IPS-18c (cell line): Measurements from ENCODE around the gene PRRC2A.

Experiments used
- H3K4me3 ChIP-seq: 2 replicates; pipeline ENCODE4 v1.7.0; 2013; ENCODE audit warnings: low read depth, mild to moderate bottlenecking, low read length, moderate library complexity; ENCODE audit not compliant: insufficient read depth
- H3K9me3 ChIP-seq: one replicate; pipeline ENCODE4 v1.6.1; 2013; ENCODE audit warnings: mild to moderate bottlenecking, low read length, moderate library complexity; ENCODE audit not compliant: control insufficient read depth, insufficient read depth

Gene PRRC2A

DNA sequence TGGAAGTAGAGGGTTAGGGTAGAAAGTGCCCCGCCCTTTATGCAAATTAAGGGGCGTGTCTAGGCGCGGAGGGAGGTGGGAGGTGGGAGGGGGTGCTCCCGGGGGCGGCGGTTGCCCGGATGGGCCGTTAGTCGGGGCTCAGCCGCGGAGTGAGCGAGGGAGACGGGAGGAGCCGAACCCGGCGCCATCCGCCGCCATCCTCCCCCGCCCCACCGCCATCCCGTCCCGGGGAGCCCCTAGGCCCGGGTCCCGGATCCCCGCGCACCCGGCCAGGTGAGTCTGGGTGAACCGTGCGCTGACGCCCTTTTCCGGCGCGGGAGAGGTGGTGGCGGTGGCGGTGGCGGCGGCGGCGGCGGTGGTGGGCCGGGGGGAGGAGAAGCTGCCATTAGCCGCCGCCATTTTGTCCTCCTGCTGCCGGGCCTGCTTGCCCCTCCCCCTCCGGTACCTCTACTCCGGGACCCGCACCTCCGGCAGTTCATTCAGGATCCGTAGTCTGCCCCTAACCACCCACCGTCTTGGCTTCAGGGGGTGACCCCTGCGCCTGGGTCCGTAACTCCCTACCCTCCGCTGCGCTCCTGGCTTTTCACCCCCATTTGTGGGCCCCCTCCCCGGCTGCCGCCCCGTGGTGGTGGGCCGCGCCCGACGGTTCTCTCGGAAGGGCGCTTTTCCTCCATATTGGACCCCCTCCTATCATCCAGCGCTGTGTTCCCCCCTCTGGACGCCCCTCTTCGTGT, at the start of gene PRRC2A:
PRRC2A (plus strand) TSS at position 130 of the 734 bp plus-strand sequence. CDS start 2,075 bp downstream, outside the sequence.
- Histone ChIP-seq H3K9me3 (no peaks in the 10 kb centered on the region), H3K4me3 (peak within 1 kb of the TSS; percentile 96)

DNA sequence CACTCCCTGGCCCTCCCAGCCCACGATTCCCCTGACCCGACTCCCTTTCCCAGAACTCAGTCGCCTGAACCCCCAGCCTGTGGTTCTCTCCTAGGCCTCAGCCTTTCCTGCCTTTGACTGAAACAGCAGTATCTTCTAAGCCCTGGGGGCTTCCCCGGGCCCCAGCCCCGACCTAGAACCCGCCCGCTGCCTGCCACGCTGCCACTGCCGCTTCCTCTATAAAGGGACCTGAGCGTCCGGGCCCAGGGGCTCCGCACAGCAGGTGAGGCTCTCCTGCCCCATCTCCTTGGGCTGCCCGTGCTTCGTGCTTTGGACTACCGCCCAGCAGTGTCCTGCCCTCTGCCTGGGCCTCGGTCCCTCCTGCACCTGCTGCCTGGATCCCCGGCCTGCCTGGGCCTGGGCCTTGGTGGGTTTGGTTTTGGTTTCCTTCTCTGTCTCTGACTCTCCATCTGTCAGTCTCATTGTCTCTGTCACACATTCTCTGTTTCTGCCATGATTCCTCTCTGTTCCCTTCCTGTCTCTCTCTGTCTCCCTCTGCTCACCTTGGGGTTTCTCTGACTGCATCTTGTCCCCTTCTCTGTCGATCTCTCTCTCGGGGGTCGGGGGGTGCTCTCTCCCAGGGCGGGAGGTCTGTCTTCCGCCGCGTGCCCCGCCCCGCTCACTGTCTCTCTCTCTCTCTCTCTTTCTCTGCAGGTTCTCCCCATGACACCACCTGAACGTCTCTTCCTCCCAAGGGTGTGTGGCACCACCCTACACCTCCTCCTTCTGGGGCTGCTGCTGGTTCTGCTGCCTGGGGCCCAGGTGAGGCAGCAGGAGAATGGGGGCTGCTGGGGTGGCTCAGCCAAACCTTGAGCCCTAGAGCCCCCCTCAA, 48.2 kb upstream of the PRRC2A start, which contains the start of gene LTA:
LTA (plus strand) TSS at position 249 of the 871 bp plus-strand sequence; CDS start at position 703, 454 bp downstream.
- no peaks in the 10 kb centered on the region for H3K9me3 ChIP-seq
- H3K4me3 ChIP-seq = no peak within 1 kb of the TSS

DNA sequence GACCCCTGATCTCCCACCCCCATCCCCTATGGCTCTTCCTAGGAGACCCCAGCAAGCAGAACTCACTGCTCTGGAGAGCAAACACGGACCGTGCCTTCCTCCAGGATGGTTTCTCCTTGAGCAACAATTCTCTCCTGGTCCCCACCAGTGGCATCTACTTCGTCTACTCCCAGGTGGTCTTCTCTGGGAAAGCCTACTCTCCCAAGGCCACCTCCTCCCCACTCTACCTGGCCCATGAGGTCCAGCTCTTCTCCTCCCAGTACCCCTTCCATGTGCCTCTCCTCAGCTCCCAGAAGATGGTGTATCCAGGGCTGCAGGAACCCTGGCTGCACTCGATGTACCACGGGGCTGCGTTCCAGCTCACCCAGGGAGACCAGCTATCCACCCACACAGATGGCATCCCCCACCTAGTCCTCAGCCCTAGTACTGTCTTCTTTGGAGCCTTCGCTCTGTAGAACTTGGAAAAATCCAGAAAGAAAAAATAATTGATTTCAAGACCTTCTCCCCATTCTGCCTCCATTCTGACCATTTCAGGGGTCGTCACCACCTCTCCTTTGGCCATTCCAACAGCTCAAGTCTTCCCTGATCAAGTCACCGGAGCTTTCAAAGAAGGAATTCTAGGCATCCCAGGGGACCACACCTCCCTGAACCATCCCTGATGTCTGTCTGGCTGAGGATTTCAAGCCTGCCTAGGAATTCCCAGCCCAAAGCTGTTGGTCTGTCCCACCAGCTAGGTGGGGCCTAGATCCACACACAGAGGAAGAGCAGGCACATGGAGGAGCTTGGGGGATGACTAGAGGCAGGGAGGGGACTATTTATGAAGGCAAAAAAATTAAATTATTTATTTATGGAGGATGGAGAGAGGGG, 47.0 kb upstream of the PRRC2A start:
- H3K4me3 ChIP-seq = no peak overlapping the region
- no peaks in the 10 kb centered on the region for H3K9me3 ChIP-seq

GRCh38 chr6:31574106-31575061, 46.1 kb upstream of the PRRC2A start:
- Histone ChIP-seq H3K9me3 (no peaks in the 10 kb centered on the region), H3K4me3 (no peak overlapping the region)

DNA sequence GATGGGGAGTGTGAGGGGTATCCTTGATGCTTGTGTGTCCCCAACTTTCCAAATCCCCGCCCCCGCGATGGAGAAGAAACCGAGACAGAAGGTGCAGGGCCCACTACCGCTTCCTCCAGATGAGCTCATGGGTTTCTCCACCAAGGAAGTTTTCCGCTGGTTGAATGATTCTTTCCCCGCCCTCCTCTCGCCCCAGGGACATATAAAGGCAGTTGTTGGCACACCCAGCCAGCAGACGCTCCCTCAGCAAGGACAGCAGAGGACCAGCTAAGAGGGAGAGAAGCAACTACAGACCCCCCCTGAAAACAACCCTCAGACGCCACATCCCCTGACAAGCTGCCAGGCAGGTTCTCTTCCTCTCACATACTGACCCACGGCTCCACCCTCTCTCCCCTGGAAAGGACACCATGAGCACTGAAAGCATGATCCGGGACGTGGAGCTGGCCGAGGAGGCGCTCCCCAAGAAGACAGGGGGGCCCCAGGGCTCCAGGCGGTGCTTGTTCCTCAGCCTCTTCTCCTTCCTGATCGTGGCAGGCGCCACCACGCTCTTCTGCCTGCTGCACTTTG, 45.1 kb upstream of the PRRC2A start, which contains the start of gene TNF:
TNF (plus strand) TSS at position 231 of the 567 bp plus-strand sequence; CDS start at position 408, 177 bp downstream.
- no peaks in the 10 kb centered on the region for H3K9me3 ChIP-seq
- no peak within 1 kb of the TSS for H3K4me3 ChIP-seq

DNA sequence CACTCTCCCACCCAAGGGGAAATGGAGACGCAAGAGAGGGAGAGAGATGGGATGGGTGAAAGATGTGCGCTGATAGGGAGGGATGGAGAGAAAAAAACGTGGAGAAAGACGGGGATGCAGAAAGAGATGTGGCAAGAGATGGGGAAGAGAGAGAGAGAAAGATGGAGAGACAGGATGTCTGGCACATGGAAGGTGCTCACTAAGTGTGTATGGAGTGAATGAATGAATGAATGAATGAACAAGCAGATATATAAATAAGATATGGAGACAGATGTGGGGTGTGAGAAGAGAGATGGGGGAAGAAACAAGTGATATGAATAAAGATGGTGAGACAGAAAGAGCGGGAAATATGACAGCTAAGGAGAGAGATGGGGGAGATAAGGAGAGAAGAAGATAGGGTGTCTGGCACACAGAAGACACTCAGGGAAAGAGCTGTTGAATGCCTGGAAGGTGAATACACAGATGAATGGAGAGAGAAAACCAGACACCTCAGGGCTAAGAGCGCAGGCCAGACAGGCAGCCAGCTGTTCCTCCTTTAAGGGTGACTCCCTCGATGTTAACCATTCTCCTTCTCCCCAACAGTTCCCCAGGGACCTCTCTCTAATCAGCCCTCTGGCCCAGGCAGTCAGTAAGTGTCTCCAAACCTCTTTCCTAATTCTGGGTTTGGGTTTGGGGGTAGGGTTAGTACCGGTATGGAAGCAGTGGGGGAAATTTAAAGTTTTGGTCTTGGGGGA, 44.4 kb upstream of the PRRC2A start:
- no peak overlapping the region for H3K4me3 ChIP-seq
- peaks cover 5% of the 10 kb centered on the region for H3K9me3 ChIP-seq

DNA sequence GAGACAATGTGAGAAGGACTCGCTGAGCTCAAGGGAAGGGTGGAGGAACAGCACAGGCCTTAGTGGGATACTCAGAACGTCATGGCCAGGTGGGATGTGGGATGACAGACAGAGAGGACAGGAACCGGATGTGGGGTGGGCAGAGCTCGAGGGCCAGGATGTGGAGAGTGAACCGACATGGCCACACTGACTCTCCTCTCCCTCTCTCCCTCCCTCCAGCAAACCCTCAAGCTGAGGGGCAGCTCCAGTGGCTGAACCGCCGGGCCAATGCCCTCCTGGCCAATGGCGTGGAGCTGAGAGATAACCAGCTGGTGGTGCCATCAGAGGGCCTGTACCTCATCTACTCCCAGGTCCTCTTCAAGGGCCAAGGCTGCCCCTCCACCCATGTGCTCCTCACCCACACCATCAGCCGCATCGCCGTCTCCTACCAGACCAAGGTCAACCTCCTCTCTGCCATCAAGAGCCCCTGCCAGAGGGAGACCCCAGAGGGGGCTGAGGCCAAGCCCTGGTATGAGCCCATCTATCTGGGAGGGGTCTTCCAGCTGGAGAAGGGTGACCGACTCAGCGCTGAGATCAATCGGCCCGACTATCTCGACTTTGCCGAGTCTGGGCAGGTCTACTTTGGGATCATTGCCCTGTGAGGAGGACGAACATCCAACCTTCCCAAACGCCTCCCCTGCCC, 43.5 kb upstream of the PRRC2A start:
- Histone ChIP-seq H3K9me3 (peaks cover 5% of the 10 kb centered on the region), H3K4me3 (no peak overlapping the region)

- Histone ChIP-seq H3K9me3 (peaks cover 5% of the 10 kb centered on the region), H3K4me3 (no peak overlapping the region)
Observed at GRCh38 chr6:31577579-31577966, 42.9 kb upstream of the PRRC2A start.

DNA sequence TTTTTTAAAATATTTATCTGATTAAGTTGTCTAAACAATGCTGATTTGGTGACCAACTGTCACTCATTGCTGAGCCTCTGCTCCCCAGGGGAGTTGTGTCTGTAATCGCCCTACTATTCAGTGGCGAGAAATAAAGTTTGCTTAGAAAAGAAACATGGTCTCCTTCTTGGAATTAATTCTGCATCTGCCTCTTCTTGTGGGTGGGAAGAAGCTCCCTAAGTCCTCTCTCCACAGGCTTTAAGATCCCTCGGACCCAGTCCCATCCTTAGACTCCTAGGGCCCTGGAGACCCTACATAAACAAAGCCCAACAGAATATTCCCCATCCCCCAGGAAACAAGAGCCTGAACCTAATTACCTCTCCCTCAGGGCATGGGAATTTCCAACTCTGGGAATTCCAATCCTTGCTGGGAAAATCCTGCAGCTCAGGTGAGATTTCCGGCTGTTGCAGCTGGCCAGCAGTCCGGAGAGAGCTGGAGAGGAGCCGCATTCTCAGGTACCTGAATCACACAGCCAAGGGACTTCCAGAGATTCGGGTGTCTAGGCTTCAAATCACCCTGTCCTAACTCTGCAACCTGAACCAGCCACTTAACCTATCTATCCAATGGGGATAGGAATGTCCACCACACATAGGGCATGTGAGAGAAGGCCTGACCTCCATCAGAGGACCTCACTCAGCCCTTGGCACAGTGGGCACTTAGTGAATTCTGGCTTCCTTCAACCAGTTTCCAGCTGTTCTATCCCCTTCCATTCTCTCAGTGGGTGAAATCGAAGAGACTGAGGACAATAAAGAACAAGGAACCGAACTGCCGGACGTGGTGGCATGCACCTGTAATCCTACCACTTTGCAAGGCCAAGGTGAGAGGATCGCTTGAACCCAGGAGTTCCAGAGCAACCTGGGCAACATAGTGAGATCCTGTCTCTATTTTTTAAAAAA, 42.1 kb upstream of the PRRC2A start:
- Histone ChIP-seq H3K4me3 (no peak overlapping the region), H3K9me3 (peaks cover 5% of the 10 kb centered on the region)

DNA sequence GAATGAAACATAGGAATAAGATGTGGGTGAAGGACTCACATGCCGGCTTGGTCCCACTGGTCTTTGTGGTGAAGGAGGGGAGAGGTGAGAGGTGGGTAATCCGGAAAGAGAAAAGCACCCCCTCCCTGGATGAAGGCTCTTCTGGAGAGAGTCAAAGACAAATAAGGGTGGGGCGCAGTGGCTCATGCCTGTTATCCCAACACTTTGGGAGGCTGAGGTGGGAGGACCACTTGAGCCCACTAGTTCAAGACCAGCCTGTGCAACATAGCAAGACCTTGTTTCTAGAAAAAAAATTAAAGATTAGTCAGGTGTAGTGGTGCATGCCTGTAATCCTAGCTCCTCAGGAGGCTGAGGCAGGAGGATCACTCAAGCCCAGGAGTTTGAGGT, 41.4 kb upstream of the PRRC2A start:
- Histone ChIP-seq H3K4me3 (no peak overlapping the region), H3K9me3 (peaks cover 5% of the 10 kb centered on the region)

GRCh38 chr6:31579546-31580437, 40.7 kb upstream of the PRRC2A start:
- Histone ChIP-seq H3K9me3 (peaks cover 5% of the 10 kb centered on the region), H3K4me3 (no peak overlapping the region)

DNA sequence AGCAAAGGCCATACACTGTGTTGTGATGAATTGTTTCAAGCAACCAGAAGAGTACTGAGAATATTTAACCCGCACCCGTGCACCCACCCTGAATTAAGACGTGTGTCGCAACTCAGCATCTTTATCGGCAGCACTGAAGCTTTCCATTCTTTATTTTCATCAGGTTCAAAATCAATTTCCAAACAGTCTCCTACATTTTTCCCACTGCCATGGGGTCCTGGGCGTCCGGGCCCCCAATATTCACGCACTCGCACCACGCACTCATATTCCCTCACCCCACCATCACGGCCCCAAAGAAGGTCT, 40.1 kb upstream of the PRRC2A start:
- peak overlapping the region; percentile 98 for H3K4me3 ChIP-seq

GRCh38 chr6:31580807-31581433, 39.6 kb upstream of the PRRC2A start:
- peaks cover 5% of the 10 kb centered on the region for H3K9me3 ChIP-seq
- peak overlapping the region; percentile 98 for H3K4me3 ChIP-seq

More for the DNA sequence above, 40.1 kb upstream of the PRRC2A start:
- peaks cover 5% of the 10 kb centered on the region for H3K9me3 ChIP-seq
